HTR-8/SVneo (cell line): ENCODE data around the gene USF2.

Experiments
- DNase-seq: peaks from one replicate; pipeline ENCODE4 v3.0.0; 2011; ENCODE audit warnings: low spot score, mixed read lengths; ENCODE audit not compliant: insufficient read length
- FAIRE-seq: peaks from 2 replicates; lab custom pipeline; 2011; peaks lifted over from hg19 to GRCh38; lab: Jason Lieb, UNC

USF2 gene

GRCh38 chr19:35313587-35313986 lies 44.8 kb downstream of the USF2 start:
- no peak for FAIRE-seq
- DNase-seq = peak; percentile 32

DNA sequence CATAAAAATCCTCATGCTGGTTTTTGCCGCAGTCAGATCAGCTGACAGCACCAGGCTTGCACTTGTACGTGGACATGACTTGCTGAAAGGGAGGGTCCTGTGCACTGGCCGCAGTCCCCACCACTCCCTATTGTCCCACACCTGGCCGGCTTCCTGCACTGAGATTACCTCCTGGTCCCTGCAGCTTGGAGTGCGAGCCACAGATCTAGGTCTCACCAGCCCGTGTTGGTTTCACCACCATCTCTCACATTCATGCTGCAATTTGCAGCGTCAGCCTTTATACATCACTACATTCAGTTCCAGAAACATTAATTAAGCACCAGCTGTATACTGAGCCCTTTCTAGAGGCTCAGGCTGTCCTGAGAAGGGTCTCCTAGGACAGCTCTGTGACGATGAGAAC lies 45.3 kb downstream of the USF2 start:
- FAIRE-seq (no peak), DNase-seq (no peak)

DNA sequence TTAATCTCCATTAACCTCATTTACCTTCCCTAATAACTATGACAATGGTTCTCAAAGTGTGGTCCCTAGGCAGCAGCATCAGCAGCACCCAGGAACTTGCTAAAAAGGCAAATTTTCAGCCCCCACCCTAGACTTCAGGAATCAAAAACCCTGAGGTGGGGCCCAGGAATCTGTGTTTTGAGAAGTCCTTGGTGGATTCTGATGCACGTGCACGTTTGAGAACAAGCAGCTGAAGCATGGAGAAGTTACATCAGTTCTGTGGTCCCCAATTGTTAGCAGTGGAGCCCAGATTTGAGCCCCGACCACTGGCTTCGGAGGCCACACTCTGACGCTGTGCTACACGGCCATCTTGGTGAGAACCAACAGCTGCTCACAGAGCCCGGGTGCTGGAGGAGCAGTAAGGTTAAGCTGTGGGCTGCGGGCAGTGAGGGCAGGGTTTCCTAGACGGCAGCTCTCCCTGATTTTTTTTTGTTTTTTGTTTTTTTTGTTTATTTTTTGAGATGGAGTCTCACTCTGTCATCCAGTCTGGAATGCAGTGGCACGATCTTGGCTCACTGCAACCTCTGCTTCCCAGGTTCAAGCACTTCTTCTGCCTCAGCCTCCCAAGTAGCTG lies 46.2 kb downstream of the USF2 start:
- DNase-seq = no peak
- no peak for FAIRE-seq

- no peak for FAIRE-seq
- DNase-seq = no peak
Observed at GRCh38 chr19:35315883-35316282, 47.1 kb downstream of the USF2 start.

GRCh38 chr19:35316560-35316959 lies 47.8 kb downstream of the USF2 start:
- FAIRE-seq (no peak), DNase-seq (no peak)

DNA sequence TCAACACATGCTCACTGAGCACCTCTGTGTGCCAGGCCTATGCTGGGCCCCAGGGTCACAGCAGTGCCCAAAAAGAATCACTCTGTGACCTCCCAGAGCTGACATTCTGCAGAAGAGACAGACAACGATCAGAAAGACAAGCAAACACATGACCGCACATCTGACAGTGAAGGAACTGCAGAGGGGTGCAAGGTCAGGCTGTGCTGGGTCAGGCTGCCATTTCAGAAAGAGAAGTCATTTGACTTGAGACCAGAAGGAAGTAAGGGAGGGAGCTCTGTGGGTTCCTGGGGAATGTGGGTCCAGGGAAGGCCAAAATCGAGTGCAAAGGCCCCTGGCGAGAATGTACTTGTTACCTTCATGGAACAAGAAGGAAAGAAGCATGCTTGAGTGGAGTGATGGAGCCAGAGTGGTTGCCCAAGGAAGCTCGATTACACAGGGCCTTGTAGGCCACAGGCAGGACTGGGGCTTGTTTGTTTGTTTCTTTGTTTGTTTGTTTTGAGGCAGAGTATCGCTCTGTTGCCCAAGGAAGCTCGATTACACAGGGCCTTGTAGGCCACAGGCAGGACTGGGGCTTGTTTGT lies 48.8 kb downstream of the USF2 start:
- FAIRE-seq (no peak), DNase-seq (no peak)

GRCh38 chr19:35318679-35319448 lies 50.1 kb downstream of the USF2 start:
- FAIRE-seq (no peak), DNase-seq (peak; percentile 88)

DNA sequence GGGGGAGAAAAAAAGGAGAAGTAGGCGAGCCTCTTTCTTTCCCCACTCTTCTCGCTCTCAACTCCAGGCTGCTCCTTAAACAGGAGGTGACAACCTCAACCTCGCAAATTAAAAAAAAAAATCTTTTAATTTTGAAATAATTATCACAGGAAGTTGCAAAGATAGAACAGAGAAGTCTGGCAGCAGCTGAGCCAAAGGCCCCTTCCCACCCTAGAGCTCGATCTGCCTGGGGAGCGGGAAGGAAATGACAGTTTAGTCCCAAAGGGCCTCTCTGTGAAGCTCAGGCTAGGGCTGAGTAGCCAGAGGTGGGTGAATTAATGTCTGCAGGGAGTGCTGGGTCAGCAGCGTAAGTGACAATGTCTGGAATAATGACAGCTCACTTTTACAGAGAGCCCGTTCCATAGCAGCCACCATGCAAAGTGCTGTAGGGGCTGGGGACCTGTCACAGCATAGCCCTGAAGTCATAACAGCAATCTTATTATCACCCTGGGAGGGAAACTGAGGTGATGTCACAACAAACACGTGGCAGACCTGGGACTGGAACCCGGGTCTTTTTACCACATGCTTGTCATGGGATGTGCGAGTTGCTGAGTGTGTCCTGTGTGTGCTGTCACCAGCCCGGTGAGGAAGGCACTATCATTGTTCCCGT lies 51.4 kb downstream of the USF2 start:
- FAIRE-seq (no peak), DNase-seq (no peak)

GRCh38 chr19:35321291-35321690 lies 52.5 kb downstream of the USF2 start:
- no peak for FAIRE-seq
- no peak for DNase-seq

GRCh38 chr19:35322014-35322413 lies 53.3 kb downstream of the USF2 start:
- no peak for FAIRE-seq
- DNase-seq = no peak

DNA sequence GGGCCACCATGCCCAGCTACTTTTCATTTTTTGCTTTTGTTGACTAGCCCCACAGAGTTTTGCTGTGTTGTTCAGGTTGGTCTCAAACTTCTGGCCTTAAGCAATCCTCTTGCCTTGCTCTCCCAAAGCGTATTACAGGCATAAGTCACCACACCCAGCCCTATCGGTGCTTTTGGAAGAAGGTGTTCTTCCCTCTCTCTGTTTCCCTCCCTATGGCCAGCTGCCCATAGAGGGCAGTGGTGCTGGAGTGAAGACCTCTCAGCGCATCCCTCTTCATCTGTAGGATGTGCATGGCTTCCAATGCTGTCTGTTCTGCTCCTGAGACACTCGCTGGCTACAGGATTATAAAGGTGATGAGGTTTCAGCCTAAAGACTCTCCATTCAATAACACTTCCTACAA lies 58.9 kb downstream of the USF2 start:
- DNase-seq (no peak), FAIRE-seq (no peak)

DNA sequence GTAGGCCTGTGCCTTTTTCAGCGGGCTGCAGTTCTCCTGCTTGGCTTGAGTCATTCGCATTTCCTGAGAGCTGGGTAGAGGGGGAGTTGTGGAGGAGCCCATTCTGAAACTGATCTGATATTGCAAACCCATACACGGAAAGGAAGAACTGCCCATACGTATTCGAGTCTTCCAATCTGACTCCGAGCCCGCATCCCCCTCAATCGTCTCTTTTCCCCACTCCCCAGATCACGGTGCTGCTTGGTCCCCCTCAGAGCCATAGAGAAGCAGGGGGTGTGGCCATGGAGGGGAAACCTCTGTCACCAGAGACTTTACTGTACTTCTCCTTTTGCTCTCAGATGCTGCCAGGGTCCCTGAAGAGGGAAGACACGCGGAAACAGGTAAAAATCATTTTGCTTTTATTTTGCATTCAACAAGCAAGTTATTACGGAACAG lies 60.1 kb downstream of the USF2 start, which contains the start of gene CD22:
Gene CD22, plus strand, starts transcription at position 337 of the 435 bp plus-strand sequence. CDS start 2,854 bp downstream, outside the sequence.
- no peak for FAIRE-seq
- no peak for DNase-seq

DNA sequence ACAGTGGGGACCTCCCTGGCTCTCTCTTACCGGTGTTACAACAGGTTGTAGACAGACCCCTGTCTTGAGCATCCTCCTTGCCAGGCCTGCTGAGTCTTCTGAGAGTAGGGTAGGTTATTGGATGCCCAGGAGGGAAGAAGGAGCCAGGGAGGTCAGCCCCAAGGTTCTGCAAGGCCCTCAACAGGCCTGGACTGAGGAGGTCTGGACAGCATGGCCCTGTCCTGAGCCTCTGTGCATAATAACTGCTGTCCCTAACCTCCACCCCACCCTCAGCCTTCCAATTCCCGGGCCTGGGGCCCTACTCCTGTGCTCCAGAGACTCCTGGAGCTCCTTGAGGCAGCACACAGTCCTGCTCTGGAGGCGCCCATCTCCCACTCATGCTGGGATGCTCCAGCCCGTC lies 60.6 kb downstream of the USF2 start:
- DNase-seq (no peak), FAIRE-seq (no peak)
